ENCODE measurements around the gene CCDC66. TPM values are rescaled to one million over a fixed set of nuclear protein-coding genes. Genes with fewer than 3 reads are reported as not detected.

Gene CCDC66
- total RNA-seq, 1 experiment from 2014 or later = 23.0 TPM

GRCh38 chr3:56613016-56613415, 56.0 kb downstream of the CCDC66 start:
- no peaks in the 10 kb centered on the region for H3K27me3 Mint-ChIP-seq (ENCODE audit: low read depth)
- peaks cover 40% of the 10 kb centered on the region for H3K36me3 Mint-ChIP-seq
- DNase-seq (ENCODE audit: low spot score) (no peak), ATAC-seq (no peak)
- H3K4me3 Mint-ChIP-seq = no peak overlapping the region
- ChIA-PET POLR2A (no interaction called here), CTCF (no interaction called here)
- H3K27ac Mint-ChIP-seq = no peak overlapping the region
- TF ChIP-seq RELA (CRISPR knock-in tag; IDR thresholded peaks at IDR 0.05; ENCODE audit: borderline replicate concordance) (no peak), USF2 (CRISPR knock-in tag; IDR thresholded peaks at IDR 0.05) (no peak), NFYB (CRISPR knock-in tag; conservative IDR thresholded peaks at IDR 0.05; ENCODE audit: low read depth) (no peak), AFF4 (CRISPR knock-in tag; IDR thresholded peaks at IDR 0.05; ENCODE audit: borderline replicate concordance) (no peak), ZNF219 (CRISPR knock-in tag; IDR thresholded peaks at IDR 0.05; ENCODE audit: borderline replicate concordance) (no peak), KAT7 (CRISPR knock-in tag; IDR thresholded peaks at IDR 0.05; ENCODE audit: borderline replicate concordance) (no peak), ZBTB21 (CRISPR knock-in tag; IDR thresholded peaks at IDR 0.05; ENCODE audit: borderline replicate concordance) (no peak), STAT6 (CRISPR knock-in tag; conservative IDR thresholded peaks at IDR 0.05; ENCODE audit: low read depth) (no peak), NR3C1 (CRISPR knock-in tag; conservative IDR thresholded peaks at IDR 0.05; ENCODE audit: low read depth) (no peak), MXD4 (CRISPR knock-in tag; IDR thresholded peaks at IDR 0.05; ENCODE audit: borderline replicate concordance) (no peak), JAZF1 (CRISPR knock-in tag; IDR thresholded peaks at IDR 0.05) (no peak), TEAD1 (CRISPR knock-in tag; IDR thresholded peaks at IDR 0.05) (no peak), ZNF138 (CRISPR knock-in tag; conservative IDR thresholded peaks at IDR 0.05) (no peak), ZNF121 (CRISPR knock-in tag; IDR thresholded peaks at IDR 0.05) (no peak)
- H3K4me1 Mint-ChIP-seq = peaks cover 28% of the 10 kb centered on the region
- H3K9me3 Mint-ChIP-seq = no peaks in the 10 kb centered on the region

- Mint-ChIP-seq H3K9me3 (no peaks in the 10 kb centered on the region), H3K4me3 (no peak overlapping the region), H3K27ac (no peak overlapping the region), H3K4me1 (peaks cover 8% of the 10 kb centered on the region), H3K27me3 (ENCODE audit: low read depth) (no peaks in the 10 kb centered on the region), H3K36me3 (peaks cover 44% of the 10 kb centered on the region)
- ChIA-PET POLR2A (no interaction called here), CTCF (no interaction called here)
- no peak for ATAC-seq
- DNase-seq (ENCODE audit: low spot score) = no peak
- TF ChIP-seq CDX4 (CRISPR knock-in tag; IDR thresholded peaks at IDR 0.05; ENCODE audit: borderline replicate concordance) (no peak), AR (CRISPR knock-in tag; IDR thresholded peaks at IDR 0.05) (no peak), MYBL2 (CRISPR knock-in tag; IDR thresholded peaks at IDR 0.05) (no peak), IRF1 (CRISPR knock-in tag; IDR thresholded peaks at IDR 0.05) (no peak), ZNF416 (CRISPR knock-in tag; IDR thresholded peaks at IDR 0.05) (no peak), SP1 (CRISPR knock-in tag; conservative IDR thresholded peaks at IDR 0.05) (no peak), ZSCAN18 (CRISPR knock-in tag; IDR thresholded peaks at IDR 0.05) (no peak), E2F5 (CRISPR knock-in tag; IDR thresholded peaks at IDR 0.05) (no peak)
Observed at GRCh38 chr3:56616478-56617006, 59.6 kb downstream of the CCDC66 start.

Measured in WTC11 (cell line).